GM23338 (cell line): ENCODE data around the gene ATP6V0E2.

Source experiments
- CREB1 ChIP-seq: fragments of 250-450 bp; sonication (Bioruptor Pico); IDR thresholded peaks from 2 replicates; pipeline ENCODE4 v1.5.0; 2020; ENCODE audit warnings: low read depth, mild to moderate bottlenecking, moderate library complexity
- EZH2 ChIP-seq: fragments of 200-600 bp; sonication (generic); IDR thresholded peaks from one replicate; pipeline ENCODE4 v1.8.0; 2017; ENCODE audit warnings: antibody characterized with exemption, mild to moderate bottlenecking, low read depth; ENCODE audit not compliant: unreplicated experiment
- EZH2phosphoT487 ChIP-seq: fragments of 200-600 bp; sonication (generic); IDR thresholded peaks from one replicate; pipeline ENCODE4 v1.8.1; 2018; ENCODE audit warnings: antibody characterized with exemption; ENCODE audit not compliant: unreplicated experiment
- JUNB ChIP-seq: IDR thresholded peaks from one replicate; pipeline ENCODE4 v1.6.1; 2016; ENCODE audit warnings: antibody characterized with exemption; ENCODE audit not compliant: unreplicated experiment
- POLR2AphosphoS5 ChIP-seq: IDR thresholded peaks from 2 replicates; pipeline ENCODE4 v1.6.1; 2016; ENCODE audit warnings: antibody characterized with exemption, low read depth
- STAT1 ChIP-seq: IDR thresholded peaks from one replicate; pipeline ENCODE4 v1.6.1; 2016; ENCODE audit warnings: antibody characterized with exemption; ENCODE audit not compliant: unreplicated experiment
- TF ChIP-seq, protein P1 (sequence below), 2 experiments: fragments of 200-600 bp in 1 of 2; sonication (generic) in 1 of 2; conservative IDR thresholded peaks; 2 replicates each; pipeline versions ENCODE4 v1.5.1 to v1.6.1; 2016 to 2017; ENCODE audit warnings: antibody characterized with exemption in 2 of 2, low read depth in 2 of 2, mild to moderate bottlenecking in 2 of 2, moderate library complexity in 1 of 2
- TF ChIP-seq, protein P2 (sequence below): IDR thresholded peaks from one replicate; pipeline ENCODE4 v1.6.1; 2018; ENCODE audit warnings: antibody characterized with exemption; ENCODE audit not compliant: unreplicated experiment
- TF ChIP-seq, protein P3 (sequence below): IDR thresholded peaks from 2 replicates; pipeline ENCODE4 v1.6.1; 2016; ENCODE audit warnings: antibody characterized with exemption

DNA sequence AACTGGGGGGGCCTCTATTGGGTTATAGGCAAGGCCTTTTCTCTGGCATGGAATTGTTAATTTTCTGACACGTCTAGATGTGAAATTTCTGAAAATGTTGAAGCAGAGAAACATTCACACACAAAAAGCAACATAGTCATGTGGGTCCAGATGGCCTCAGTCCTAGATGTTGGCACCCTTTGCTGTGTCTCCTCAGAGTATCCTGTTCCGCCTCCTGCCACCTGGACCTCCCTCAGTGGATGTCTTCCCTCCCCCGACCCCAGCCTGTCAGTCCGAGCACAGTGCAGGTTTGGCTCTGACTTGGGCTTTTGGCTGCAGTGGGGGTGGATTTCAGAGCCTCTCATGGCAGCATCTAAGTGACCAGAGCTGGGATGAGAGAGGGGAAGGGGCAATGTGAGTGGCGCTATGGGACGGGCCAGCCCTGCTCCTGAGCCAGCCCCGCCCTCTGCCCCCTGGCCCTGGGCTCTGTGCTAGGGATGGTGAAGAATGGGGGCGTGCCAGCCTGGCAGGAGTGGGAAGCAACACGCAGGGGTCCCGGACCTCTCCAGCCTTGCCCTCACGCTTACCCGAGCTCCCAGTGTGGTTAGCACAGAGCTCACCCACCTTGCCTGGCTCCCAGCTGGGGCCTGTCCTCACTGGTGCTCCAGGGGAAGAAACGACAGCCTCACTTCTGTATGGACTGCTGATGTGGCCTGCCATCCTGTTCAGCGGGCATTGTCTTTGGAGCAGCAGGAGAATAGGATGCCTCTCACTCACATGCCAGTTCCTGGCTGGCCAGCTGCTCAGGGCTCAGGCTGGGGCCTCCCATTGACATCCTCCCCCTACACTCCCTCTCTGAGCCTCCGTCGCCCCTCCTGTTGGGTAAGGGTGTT lies 6.2 kb downstream of the ATP6V0E2 start:
- TF ChIP-seq, protein P1, sequence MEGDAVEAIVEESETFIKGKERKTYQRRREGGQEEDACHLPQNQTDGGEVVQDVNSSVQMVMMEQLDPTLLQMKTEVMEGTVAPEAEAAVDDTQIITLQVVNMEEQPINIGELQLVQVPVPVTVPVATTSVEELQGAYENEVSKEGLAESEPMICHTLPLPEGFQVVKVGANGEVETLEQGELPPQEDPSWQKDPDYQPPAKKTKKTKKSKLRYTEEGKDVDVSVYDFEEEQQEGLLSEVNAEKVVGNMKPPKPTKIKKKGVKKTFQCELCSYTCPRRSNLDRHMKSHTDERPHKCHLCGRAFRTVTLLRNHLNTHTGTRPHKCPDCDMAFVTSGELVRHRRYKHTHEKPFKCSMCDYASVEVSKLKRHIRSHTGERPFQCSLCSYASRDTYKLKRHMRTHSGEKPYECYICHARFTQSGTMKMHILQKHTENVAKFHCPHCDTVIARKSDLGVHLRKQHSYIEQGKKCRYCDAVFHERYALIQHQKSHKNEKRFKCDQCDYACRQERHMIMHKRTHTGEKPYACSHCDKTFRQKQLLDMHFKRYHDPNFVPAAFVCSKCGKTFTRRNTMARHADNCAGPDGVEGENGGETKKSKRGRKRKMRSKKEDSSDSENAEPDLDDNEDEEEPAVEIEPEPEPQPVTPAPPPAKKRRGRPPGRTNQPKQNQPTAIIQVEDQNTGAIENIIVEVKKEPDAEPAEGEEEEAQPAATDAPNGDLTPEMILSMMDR (conservative IDR thresholded peaks at IDR 0.05; ENCODE audit: low read depth in 2 of 2), result no peak
- TF ChIP-seq EZH2phosphoT487, result no peak
- no peak for TF ChIP-seq POLR2AphosphoS5
- no peak for TF ChIP-seq JUNB
- no peak for TF ChIP-seq EZH2
- TF ChIP-seq, protein P2, sequence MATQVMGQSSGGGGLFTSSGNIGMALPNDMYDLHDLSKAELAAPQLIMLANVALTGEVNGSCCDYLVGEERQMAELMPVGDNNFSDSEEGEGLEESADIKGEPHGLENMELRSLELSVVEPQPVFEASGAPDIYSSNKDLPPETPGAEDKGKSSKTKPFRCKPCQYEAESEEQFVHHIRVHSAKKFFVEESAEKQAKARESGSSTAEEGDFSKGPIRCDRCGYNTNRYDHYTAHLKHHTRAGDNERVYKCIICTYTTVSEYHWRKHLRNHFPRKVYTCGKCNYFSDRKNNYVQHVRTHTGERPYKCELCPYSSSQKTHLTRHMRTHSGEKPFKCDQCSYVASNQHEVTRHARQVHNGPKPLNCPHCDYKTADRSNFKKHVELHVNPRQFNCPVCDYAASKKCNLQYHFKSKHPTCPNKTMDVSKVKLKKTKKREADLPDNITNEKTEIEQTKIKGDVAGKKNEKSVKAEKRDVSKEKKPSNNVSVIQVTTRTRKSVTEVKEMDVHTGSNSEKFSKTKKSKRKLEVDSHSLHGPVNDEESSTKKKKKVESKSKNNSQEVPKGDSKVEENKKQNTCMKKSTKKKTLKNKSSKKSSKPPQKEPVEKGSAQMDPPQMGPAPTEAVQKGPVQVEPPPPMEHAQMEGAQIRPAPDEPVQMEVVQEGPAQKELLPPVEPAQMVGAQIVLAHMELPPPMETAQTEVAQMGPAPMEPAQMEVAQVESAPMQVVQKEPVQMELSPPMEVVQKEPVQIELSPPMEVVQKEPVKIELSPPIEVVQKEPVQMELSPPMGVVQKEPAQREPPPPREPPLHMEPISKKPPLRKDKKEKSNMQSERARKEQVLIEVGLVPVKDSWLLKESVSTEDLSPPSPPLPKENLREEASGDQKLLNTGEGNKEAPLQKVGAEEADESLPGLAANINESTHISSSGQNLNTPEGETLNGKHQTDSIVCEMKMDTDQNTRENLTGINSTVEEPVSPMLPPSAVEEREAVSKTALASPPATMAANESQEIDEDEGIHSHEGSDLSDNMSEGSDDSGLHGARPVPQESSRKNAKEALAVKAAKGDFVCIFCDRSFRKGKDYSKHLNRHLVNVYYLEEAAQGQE, result no peak
- TF ChIP-seq, protein P3, sequence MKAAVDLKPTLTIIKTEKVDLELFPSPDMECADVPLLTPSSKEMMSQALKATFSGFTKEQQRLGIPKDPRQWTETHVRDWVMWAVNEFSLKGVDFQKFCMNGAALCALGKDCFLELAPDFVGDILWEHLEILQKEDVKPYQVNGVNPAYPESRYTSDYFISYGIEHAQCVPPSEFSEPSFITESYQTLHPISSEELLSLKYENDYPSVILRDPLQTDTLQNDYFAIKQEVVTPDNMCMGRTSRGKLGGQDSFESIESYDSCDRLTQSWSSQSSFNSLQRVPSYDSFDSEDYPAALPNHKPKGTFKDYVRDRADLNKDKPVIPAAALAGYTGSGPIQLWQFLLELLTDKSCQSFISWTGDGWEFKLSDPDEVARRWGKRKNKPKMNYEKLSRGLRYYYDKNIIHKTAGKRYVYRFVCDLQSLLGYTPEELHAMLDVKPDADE, result no peak
- TF ChIP-seq STAT1, result no peak
- no peak for TF ChIP-seq CREB1 (CRISPR knock-in tag)
